GM12892 (cell line): ENCODE measurements around the gene UBA52.
"Not testable (repeated sequence)": the region's sequence is repeated elsewhere in the genome, so short reads cannot be mapped to it uniquely, and the experiment has no call there.

Experiments used
- DNase-seq: peaks from one replicate; pipeline ENCODE4 v3.0.0; 2011; ENCODE audit not compliant: insufficient read length
- FAIRE-seq: peaks from 2 replicates; lab custom pipeline; 2011; peaks lifted over from hg19 to GRCh38; lab: Jason Lieb, UNC
- POLR2A ChIP-seq: IDR thresholded peaks from 2 replicates; pipeline ENCODE4 v1.6.1; 2011; ENCODE audit warnings: low read depth, low read length, control low read depth
- POLR2AphosphoS5 ChIP-seq: IDR thresholded peaks from 2 replicates; pipeline ENCODE4 v1.6.1; 2011; ENCODE audit warnings: low read depth, low read length, control low read depth
- TAF1 ChIP-seq: IDR thresholded peaks from 2 replicates; pipeline ENCODE4 v1.6.1; 2011; ENCODE audit warnings: low read depth, mild to moderate bottlenecking, control low read depth, low read length, borderline replicate concordance

The UBA52 gene

GRCh38 chr19:18538115-18538514, 33.5 kb upstream of the UBA52 start:
- no peak for DNase-seq
- no peak for FAIRE-seq
- no peak for TF ChIP-seq POLR2A
- TF ChIP-seq POLR2AphosphoS5, result no peak
- no peak for TF ChIP-seq TAF1

DNA sequence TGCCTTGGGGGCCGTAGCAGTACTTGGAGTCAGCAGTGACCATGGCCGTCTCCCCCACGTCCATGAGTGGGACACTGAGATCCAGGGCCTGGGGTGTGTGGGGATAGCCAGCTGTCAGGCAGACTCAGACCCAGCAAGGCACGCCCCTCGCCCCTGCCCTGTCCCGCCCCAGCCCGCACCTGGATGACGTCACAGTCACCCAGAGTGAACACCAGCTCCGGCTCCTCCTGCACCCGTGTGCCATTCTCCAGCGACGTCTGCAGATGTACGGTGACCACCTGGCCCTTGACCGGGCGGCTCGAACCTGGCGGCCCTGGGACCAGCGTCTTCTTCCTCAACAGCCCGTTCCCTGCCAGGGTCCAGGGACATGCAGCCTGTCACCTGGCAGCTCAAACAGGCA, 32.3 kb upstream of the UBA52 start:
- TF ChIP-seq TAF1, result no peak
- no peak for TF ChIP-seq POLR2AphosphoS5
- TF ChIP-seq POLR2A, result no peak
- FAIRE-seq (no peak), DNase-seq (no peak)

DNA sequence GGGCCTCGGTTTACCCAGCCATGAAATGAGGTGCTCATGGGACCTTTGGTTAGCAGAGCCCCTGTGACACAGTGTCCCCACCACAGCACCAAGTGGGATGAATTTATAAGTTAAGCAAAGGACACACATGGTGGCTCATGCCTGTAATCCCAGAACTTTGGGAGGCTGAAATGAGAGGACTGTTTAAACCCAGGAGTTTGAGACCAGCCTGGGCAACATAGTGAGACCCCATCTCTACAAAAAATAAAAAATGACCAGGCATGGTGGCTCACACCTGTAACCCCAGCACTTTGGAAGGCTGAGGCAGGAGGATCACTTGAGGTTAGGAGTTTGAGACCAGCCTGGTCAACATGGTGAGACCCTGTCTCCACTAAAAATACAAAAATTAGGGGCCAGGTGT, 31.5 kb upstream of the UBA52 start:
- FAIRE-seq, DNase-seq: not testable (repeated sequence)

DNA sequence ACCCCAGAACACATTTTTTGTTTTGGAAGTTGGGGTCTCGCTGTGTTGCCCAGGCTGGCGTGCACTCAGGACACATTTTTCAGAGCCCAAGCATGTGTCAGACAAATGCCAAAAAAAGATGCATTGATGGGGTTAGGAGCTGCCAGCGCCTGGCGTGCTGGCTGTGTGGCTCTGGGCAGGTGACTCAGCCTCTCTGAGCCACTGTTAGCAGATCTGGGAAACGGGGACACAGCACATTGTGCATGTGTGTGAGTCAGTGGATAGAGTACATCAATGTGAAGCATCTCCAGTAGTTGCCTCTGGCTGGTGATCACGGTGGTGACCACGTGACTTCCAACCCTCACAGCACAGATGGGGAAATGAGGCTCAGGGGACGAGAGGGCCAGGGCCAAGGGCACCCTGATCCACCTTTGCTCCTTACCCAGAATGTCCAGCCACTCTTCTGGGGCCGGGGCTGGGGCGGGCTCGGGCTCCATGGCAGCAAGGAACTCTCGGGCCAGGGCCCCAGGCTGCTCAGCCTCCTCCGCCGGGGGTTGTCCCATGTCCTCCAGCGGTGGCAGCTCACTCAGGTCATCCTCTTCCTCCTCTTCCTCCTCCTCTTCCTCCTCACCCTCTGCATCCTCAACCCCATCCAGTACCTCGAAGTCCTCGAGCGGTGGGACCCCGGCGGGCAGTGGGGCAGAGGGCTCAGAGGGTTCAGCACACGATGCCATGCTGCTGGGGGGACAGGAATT, 30.2 kb upstream of the UBA52 start:
- FAIRE-seq (no peak), DNase-seq (no peak)
- no peak for TF ChIP-seq POLR2A
- TF ChIP-seq POLR2AphosphoS5, result no peak
- TF ChIP-seq TAF1, result no peak

- DNase-seq (no peak), FAIRE-seq (no peak)
- no peak for TF ChIP-seq POLR2AphosphoS5
- no peak for TF ChIP-seq TAF1
- no peak for TF ChIP-seq POLR2A
Observed at GRCh38 chr19:18541992-18542940, 29.4 kb upstream of the UBA52 start.

GRCh38 chr19:18542941-18543813, 28.5 kb upstream of the UBA52 start, which contains the start of gene FKBP8:
FKBP8 (minus strand) TSS chr19:18543573; CDS start chr19:18541970, 1,603 bp downstream.
- peak; percentile 98 for DNase-seq
- FAIRE-seq, result peak; percentile 94
- TF ChIP-seq POLR2AphosphoS5 (no peak), POLR2A (no peak), TAF1 (no peak)

DNA sequence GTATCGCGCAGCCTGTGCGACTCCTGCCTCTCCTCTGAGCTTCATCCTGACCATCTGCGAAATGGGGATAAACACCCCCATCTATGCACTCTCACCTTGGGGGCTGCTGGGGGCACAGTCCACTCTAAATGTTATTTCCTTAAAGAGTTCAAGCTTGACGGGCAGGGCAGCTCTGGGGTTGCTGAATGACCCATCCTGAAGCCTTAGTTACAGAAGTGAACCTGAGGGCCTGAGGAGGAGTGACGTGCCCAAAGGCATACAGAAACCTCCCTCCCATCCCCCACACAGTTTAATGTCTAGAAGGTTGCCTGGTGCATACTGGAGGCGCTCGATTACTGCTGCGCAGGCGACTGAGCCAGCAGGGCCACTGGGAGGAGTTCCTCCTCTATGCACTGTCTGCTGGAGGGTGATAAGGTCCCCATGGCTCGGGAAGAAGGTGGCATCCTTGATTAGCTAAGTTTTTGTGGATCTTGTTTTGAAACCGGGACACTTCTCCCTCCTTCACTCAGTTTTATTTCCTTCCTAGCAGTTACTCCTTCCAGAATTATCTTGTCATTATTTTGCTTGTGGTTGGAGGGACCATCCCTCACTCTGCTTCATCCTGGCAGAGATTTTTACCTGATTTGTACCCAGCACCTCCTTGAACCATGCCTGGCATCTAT, 27.7 kb upstream of the UBA52 start:
- TF ChIP-seq POLR2A, result peak; percentile 73
- TF ChIP-seq POLR2AphosphoS5, result peak; percentile 63
- peak; percentile 67 for TF ChIP-seq TAF1
- peak; percentile 71 for DNase-seq
- peak; percentile 92 for FAIRE-seq

DNA sequence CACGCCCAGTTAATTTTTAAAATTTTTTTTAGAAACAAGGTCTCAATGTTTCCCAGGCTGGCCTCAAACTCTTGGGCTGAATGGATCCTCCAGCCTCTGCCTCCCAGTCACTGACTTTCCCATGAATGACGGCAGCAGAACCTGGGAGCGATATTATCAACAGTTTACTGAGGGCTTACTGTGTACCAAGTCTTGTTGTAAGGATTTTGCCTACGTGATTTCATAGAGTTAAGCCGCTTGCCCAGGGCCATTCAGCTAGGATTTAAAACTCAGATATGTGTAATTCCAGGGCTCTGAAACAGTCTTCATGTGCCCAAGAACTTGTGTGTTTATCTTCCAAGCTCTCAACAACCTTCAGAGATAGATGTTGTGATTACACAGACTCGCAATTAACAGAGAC, 20.0 kb upstream of the UBA52 start:
- FAIRE-seq (no peak), DNase-seq (no peak)
- TF ChIP-seq TAF1 (no peak), POLR2A (no peak), POLR2AphosphoS5 (no peak)

- peak; percentile 89 for TF ChIP-seq POLR2AphosphoS5
- 0 out of 2 replicates have a peak, but pooled peaks have one; percentile 2 for TF ChIP-seq TAF1
- peak; percentile 85 for TF ChIP-seq POLR2A
- FAIRE-seq, result peak; percentile 100
- peak; percentile 96 for DNase-seq
Observed at GRCh38 chr19:18557411-18558201, 14.1 kb upstream of the UBA52 start, which contains the start of gene KXD1. KXD1 (plus strand) TSS chr19:18557870; CDS start chr19:18562057, 4,187 bp downstream.

GRCh38 chr19:18558202-18558555, 13.5 kb upstream of the UBA52 start:
- DNase-seq (no peak), FAIRE-seq (peak; percentile 24)
- TF ChIP-seq POLR2A, result no peak
- TF ChIP-seq TAF1, result no peak
- no peak for TF ChIP-seq POLR2AphosphoS5

DNA sequence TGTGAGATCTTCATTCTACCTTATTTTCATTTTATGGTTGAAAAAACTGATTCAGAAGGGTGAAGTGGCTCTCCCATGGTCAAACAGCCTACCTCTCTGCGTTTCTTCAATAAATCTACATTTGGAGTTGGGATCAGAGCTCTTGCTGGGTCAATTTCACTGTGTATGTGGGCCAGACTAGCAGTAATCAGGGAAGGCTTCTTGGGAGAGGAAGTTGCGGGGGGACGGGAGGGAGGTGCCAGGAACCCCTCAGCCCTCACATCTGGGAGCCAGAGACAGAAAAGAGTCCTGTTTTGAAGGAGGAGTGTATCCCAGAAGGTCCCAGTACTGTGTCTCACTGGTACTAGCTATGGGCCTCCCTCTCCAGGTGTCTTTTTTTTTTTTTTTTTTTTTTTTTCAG, 13.1 kb upstream of the UBA52 start:
- no peak for DNase-seq
- FAIRE-seq, result no peak
- TF ChIP-seq POLR2AphosphoS5 (0 out of 2 replicates have a peak, but pooled peaks have one; percentile 35), POLR2A (no peak)
